Choroid plexus epithelial cell (primary cell): Measurements from ENCODE around the gene DNAJC8.

Experiments used
- DNase-seq: peaks from one replicate; pipeline ENCODE4 v3.0.0-alpha.2; 2010; ENCODE audit warnings: low read depth
- H3K4me3 ChIP-seq: 2 replicates; pipeline ENCODE4 v1.5.1; 2011; ENCODE audit warnings: low read depth, mild to moderate bottlenecking, control low read depth, low read length, moderate library complexity
- TF ChIP-seq, protein P1 (sequence below): conservative IDR thresholded peaks from 2 replicates; pipeline ENCODE4 v1.5.1; 2011; ENCODE audit warnings: low read depth, mild to moderate bottlenecking, control low read depth, inconsistent platforms, low read length, moderate library complexity

DNAJC8 gene

DNA sequence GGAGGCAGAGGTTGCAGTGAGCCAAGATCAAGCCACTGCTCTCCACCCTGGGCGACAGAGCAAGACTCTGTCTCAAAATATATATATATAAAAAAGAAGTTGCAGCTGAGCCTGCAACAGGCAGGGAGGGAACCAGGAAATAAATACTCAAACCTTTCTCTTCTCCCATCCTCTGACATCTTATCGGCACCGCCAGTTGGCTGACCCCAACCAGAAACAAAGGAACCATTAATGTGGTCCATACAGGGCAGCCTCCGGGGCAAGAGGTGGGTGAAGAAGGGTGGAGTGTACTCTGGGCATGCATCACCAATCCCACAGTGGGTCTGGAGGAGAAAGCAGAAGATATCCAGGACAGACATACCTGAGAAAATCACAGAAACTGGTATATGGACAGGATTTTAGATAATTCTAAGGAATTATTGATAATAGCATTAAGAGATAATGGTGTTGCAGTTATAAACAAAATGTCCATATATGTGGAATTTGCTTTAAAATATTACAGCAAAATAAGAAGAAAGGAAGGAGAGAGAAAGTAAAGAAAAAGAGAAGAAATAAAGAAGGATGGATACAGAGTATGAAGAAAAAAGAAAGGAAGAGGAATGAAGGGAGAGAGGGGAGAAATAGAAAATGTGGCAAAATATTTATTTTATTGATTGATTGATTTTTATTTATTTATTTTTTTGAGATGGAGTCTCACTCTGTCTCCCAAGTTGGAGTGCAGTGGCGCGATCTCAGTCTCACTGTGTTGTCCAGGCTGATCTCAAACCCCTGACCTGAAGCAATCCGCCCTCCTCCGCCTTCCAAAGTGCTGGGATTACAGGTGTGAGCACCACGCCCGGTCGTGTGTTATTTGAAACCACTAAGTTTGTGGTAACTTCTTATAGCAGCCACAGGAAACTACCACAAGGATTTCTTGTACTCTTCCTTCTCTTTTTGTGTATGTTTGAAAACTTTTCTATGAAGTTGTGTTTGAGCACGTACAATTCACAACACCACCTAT lies 52.2 kb downstream of the DNAJC8 start:
- H3K4me3 ChIP-seq, result no peak overlapping the region
- TF ChIP-seq, protein P1, sequence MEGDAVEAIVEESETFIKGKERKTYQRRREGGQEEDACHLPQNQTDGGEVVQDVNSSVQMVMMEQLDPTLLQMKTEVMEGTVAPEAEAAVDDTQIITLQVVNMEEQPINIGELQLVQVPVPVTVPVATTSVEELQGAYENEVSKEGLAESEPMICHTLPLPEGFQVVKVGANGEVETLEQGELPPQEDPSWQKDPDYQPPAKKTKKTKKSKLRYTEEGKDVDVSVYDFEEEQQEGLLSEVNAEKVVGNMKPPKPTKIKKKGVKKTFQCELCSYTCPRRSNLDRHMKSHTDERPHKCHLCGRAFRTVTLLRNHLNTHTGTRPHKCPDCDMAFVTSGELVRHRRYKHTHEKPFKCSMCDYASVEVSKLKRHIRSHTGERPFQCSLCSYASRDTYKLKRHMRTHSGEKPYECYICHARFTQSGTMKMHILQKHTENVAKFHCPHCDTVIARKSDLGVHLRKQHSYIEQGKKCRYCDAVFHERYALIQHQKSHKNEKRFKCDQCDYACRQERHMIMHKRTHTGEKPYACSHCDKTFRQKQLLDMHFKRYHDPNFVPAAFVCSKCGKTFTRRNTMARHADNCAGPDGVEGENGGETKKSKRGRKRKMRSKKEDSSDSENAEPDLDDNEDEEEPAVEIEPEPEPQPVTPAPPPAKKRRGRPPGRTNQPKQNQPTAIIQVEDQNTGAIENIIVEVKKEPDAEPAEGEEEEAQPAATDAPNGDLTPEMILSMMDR, result no peak
- no peak for DNase-seq

GRCh38 chr1:28178690-28179485 lies 53.9 kb downstream of the DNAJC8 start:
- TF ChIP-seq, protein P1, result no peak
- H3K4me3 ChIP-seq, result no peak overlapping the region
- no peak for DNase-seq

DNA sequence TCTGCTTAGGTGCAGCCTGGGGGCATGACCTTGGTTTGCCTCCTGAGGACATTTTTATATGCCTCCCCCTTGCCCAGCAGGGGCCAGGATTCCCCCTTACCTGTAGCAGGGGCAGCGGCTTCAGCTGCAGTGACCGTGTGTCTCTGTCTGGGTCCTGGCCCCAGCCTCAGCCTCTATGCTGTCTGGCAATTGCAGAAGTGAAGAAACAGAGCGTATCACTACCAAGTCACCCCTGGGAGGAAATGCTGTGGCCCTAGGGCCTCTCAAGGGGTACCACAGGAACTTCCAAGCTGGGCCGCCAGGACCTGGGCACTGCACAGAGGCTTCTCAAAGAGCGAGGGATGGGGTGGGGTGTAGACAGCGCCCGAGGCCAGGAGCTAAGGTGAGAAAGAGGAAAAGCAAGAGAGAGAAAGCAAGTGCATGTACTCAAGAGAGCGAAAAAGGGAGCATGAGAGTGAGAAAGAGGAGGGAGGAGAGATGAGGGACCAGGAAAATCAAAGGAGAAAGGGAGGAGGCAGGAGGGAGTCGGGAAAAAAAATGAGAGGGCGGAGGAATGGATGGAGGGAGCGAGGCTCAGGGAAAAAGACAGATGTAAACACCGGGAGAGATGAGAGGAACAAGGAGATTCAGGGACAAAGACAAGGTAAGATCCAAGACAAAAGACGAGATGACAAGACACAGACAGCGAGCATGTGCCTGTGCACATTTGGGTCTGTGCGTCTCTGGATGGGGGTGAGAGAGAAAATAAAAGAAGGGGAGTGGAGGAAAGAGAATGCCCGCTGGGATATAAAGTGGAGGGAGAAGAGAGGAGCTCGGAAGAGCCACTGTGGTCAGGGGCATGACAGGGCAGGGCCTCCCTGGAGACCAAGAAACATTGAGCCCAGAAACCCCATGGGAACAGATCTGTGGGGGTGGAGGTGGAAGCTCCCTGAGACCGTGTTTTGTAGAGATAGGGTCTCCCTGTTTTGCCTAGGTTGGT lies 56.0 kb downstream of the DNAJC8 start, which contains the start of gene PTAFR:
Gene PTAFR (minus strand): TSS at position 199 of the 979 bp plus-strand sequence. CDS start 25,669 bp downstream, outside the sequence.
- DNase-seq, result no peak
- no peak within 1 kb of the TSS for H3K4me3 ChIP-seq
- TF ChIP-seq, protein P1, result no peak

DNA sequence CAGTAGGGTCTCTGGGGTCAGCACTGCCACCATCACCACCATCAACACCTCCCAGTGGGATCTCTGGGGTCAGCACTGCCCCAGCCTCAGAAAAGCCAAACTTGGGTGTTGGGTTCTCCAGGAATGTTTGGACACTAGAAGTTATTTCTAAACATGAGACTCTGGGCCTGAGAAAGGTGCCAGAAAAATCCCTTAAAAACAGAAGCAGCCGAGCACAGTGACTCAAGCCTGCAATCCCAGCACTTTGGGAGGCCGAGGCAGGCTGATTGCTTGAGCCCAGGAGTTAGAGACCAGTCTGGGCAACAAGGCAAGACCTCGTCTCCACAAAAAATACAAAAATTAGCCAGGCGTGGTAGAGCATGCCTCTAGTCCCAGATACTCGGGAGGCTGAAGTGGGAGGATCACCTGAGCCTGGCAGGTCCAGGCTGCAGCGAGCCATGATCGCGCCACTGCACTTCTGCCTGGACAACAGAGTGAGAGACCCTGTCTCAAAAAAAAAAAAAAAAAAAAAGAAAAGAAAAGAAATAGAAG lies 56.8 kb downstream of the DNAJC8 start:
- no peak overlapping the region for H3K4me3 ChIP-seq
- DNase-seq, result no peak
- TF ChIP-seq, protein P1, result no peak

DNA sequence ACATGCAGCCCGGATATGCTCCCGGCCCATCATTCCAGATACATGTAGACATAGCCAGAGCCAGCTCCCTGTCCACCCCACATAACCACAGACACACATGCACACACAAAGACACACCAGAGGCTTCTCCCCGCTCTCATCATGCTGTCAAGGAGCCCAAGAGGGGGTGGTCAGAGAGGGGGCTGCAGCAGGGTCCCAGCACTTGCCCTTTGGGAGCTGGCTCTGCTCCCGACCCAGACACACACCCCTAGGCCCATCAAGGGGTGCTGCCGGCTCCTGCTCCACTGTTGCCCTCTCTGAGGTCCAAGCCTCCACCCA lies 58.9 kb downstream of the DNAJC8 start:
- no peak overlapping the region for H3K4me3 ChIP-seq
- DNase-seq, result peak; percentile 42
- TF ChIP-seq, protein P1, result no peak
